ENCODE data around the gene METTL6.

DNA sequence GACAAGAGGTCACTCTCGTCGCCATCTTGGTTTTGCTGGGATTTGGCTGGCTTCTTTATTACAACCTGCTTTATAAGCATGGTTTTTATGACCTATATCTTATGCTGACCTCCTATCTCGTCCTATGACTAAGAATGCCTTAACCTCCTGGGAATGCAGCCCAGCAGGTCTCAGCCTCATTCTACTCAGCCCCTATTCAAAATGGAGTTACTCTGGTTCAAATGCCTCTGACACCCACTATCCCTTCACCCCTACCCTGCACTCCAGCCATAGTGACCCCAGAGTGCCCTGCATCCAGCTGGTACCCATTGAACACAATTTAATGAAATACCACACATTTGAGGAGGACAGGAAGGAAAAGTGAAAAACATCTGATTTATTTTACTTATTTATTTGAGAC, 23.4 kb downstream of the METTL6 start:
- TF ChIP-seq, protein P1, sequence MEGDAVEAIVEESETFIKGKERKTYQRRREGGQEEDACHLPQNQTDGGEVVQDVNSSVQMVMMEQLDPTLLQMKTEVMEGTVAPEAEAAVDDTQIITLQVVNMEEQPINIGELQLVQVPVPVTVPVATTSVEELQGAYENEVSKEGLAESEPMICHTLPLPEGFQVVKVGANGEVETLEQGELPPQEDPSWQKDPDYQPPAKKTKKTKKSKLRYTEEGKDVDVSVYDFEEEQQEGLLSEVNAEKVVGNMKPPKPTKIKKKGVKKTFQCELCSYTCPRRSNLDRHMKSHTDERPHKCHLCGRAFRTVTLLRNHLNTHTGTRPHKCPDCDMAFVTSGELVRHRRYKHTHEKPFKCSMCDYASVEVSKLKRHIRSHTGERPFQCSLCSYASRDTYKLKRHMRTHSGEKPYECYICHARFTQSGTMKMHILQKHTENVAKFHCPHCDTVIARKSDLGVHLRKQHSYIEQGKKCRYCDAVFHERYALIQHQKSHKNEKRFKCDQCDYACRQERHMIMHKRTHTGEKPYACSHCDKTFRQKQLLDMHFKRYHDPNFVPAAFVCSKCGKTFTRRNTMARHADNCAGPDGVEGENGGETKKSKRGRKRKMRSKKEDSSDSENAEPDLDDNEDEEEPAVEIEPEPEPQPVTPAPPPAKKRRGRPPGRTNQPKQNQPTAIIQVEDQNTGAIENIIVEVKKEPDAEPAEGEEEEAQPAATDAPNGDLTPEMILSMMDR (IDR thresholded peaks at IDR 0.05; ENCODE audit: low read length): no peak
- no peak for TF ChIP-seq EZH2 (IDR thresholded peaks at IDR 0.05; ENCODE audit: borderline replicate concordance, low read length)

Measured in OCI-LY1 (cell line).